ENCODE results near the gene IL10. TPM values are rescaled to one million over a fixed set of nuclear protein-coding genes. Genes with fewer than 3 reads are reported as not detected.
"Not testable (repeated sequence)": the region's sequence is repeated elsewhere in the genome, so short reads cannot be mapped to it uniquely, and the experiment has no call there.

The IL10 gene
- total RNA-seq, 1 donor from 2014 or later: not detected

- no peak for DNase-seq (ENCODE audit: extremely low spot score, unreplicated experiment)
- Mint-ChIP-seq H3K27ac (ENCODE audit: unreplicated experiment) (no peak overlapping the region), H3K4me1 (ENCODE audit: unreplicated experiment) (no peaks in the 10 kb centered on the region), H3K9me3 (ENCODE audit: unreplicated experiment) (no peaks in the 10 kb centered on the region), H3K4me3 (ENCODE audit: unreplicated experiment) (no peak overlapping the region), H3K27me3 (ENCODE audit: unreplicated experiment) (peaks cover 35% of the 10 kb centered on the region), H3K36me3 (ENCODE audit: unreplicated experiment) (no peaks in the 10 kb centered on the region)
- TF ChIP-seq CTCF (IDR thresholded peaks at IDR 0.05): no peak
These were observed 5.9 kb downstream of the IL10 start for GRCh38 chr1:206766251-206766856.

GRCh38 chr1:206765771-206766170 is 6.5 kb downstream of the IL10 start:
- not testable (repeated sequence) for H3K9me3 Mint-ChIP-seq (ENCODE audit: unreplicated experiment); H3K4me1 Mint-ChIP-seq (ENCODE audit: unreplicated experiment); H3K4me3 Mint-ChIP-seq (ENCODE audit: unreplicated experiment); H3K27ac Mint-ChIP-seq (ENCODE audit: unreplicated experiment); H3K36me3 Mint-ChIP-seq (ENCODE audit: unreplicated experiment); DNase-seq (ENCODE audit: extremely low spot score, unreplicated experiment)
- peaks cover 36% of the 10 kb centered on the region for H3K27me3 Mint-ChIP-seq (ENCODE audit: unreplicated experiment)

GRCh38 chr1:206762741-206763364 is 9.4 kb downstream of the IL10 start:
- not testable (repeated sequence) for H3K4me3 Mint-ChIP-seq (ENCODE audit: unreplicated experiment); H3K9me3 Mint-ChIP-seq (ENCODE audit: unreplicated experiment); H3K4me1 Mint-ChIP-seq (ENCODE audit: unreplicated experiment); H3K27ac Mint-ChIP-seq (ENCODE audit: unreplicated experiment); H3K36me3 Mint-ChIP-seq (ENCODE audit: unreplicated experiment); DNase-seq (ENCODE audit: extremely low spot score, unreplicated experiment)
- H3K27me3 Mint-ChIP-seq (ENCODE audit: unreplicated experiment): peaks cover 30% of the 10 kb centered on the region

- Mint-ChIP-seq H3K27me3 (ENCODE audit: unreplicated experiment) (peaks cover 33% of the 10 kb centered on the region), H3K4me1 (ENCODE audit: unreplicated experiment) (no peaks in the 10 kb centered on the region), H3K4me3 (ENCODE audit: unreplicated experiment) (no peak overlapping the region), H3K9me3 (ENCODE audit: unreplicated experiment) (no peaks in the 10 kb centered on the region), H3K36me3 (ENCODE audit: unreplicated experiment) (no peaks in the 10 kb centered on the region), H3K27ac (ENCODE audit: unreplicated experiment) (no peak overlapping the region)
- TF ChIP-seq CTCF (IDR thresholded peaks at IDR 0.05): no peak
- DNase-seq (ENCODE audit: extremely low spot score, unreplicated experiment): no peak
These were observed 11.0 kb downstream of the IL10 start for GRCh38 chr1:206761159-206761768.

- H3K4me1 Mint-ChIP-seq (ENCODE audit: unreplicated experiment): no peaks in the 10 kb centered on the region
- peaks cover 33% of the 10 kb centered on the region for H3K27me3 Mint-ChIP-seq (ENCODE audit: unreplicated experiment)
- H3K9me3 Mint-ChIP-seq (ENCODE audit: unreplicated experiment): no peaks in the 10 kb centered on the region
- no peak overlapping the region for H3K27ac Mint-ChIP-seq (ENCODE audit: unreplicated experiment)
- H3K4me3 Mint-ChIP-seq (ENCODE audit: unreplicated experiment): no peak overlapping the region
- H3K36me3 Mint-ChIP-seq (ENCODE audit: unreplicated experiment): no peaks in the 10 kb centered on the region
- no peak for DNase-seq (ENCODE audit: extremely low spot score, unreplicated experiment)
- TF ChIP-seq CTCF (IDR thresholded peaks at IDR 0.05): no peak
These were observed 11.7 kb downstream of the IL10 start for GRCh38 chr1:206760590-206760989.

- no peak for DNase-seq (ENCODE audit: extremely low spot score, unreplicated experiment)
- Mint-ChIP-seq H3K27ac (ENCODE audit: unreplicated experiment) (no peak overlapping the region), H3K4me3 (ENCODE audit: unreplicated experiment) (no peak overlapping the region), H3K9me3 (ENCODE audit: unreplicated experiment) (no peaks in the 10 kb centered on the region), H3K27me3 (ENCODE audit: unreplicated experiment) (peaks cover 25% of the 10 kb centered on the region), H3K36me3 (ENCODE audit: unreplicated experiment) (no peaks in the 10 kb centered on the region), H3K4me1 (ENCODE audit: unreplicated experiment) (no peaks in the 10 kb centered on the region)
- no peak for TF ChIP-seq CTCF (IDR thresholded peaks at IDR 0.05)
These were observed 14.6 kb downstream of the IL10 start for GRCh38 chr1:206757524-206758266.
